Body of pancreas (tissue), 4 donors: ENCODE results near the gene PLPPR3.

ENCODE experiments used
- CTCF ChIP-seq, 7 experiments: fragments of 450-650 bp in 4 of 7; fragments of 200-600 bp in 3 of 7; sonication (generic) in 3 of 7; IDR thresholded peaks; one replicate each; pipeline ENCODE4 v1.5.1; 2016 to 2019; ENCODE audit warnings: antibody characterized with exemption in 7 of 7
- POLR2A ChIP-seq, 3 donors: fragments of 450-650 bp; IDR thresholded peaks; one replicate each; pipeline ENCODE4 v1.6.1; 2016; ENCODE audit warnings: antibody characterized with exemption in 3 of 3, mild to moderate bottlenecking in 2 of 3

DNA sequence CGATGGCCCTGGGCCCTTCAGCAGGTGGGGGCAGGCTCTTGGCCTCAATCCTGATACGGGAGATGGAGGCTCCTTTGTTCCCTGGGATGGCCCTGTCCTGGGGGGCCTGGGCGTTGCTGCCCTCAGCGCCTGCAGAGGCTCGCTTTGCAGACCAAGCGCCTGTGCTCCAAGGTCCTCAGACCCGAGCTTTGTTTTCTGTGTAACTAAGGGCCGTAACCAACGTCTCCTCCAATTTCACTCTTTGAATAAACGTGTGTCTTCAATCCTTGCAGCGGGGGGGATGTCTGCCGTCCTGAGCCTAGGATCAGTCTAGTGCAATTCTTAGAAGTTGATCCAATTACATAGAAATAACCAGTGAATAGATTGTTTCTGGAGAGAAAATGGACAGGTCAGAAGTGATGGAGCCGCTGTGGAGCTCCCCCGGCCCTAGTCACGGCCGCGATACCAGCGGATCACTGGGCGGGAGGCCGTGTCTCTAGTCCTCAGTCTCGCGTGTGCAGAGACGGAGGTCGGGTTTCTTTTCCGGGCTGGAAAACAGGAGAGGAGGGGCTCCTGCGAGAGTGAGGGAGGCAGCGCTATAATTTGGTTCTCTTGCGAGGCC lies 19.2 kb downstream of the PLPPR3 start:
- TF ChIP-seq CTCF (IDR thresholded peaks at IDR 0.05), result no peak
- TF ChIP-seq POLR2A (IDR thresholded peaks at IDR 0.05), result no peak
